ENCODE measurements around the gene CTNNA3.

DNA sequence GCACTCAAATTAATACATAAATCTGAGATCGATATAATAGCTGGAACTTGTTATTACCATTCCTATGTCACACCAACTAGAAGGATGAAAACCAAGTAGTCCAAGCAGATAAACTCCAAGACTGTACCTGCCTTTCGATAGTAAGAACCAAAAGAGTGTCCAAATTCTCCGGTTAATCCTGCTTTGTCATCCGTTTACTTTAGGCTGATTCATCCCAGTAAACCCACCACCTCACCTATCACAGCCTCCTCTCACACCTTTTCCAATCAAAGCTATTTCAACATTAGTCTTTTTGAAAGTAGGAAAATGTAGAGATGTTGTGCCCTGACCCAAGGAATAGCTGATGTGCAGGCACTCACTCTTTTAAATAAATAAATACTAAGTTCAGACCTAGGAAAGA lies 177.2 kb downstream of the CTNNA3 start:
- TF ChIP-seq, protein P1, sequence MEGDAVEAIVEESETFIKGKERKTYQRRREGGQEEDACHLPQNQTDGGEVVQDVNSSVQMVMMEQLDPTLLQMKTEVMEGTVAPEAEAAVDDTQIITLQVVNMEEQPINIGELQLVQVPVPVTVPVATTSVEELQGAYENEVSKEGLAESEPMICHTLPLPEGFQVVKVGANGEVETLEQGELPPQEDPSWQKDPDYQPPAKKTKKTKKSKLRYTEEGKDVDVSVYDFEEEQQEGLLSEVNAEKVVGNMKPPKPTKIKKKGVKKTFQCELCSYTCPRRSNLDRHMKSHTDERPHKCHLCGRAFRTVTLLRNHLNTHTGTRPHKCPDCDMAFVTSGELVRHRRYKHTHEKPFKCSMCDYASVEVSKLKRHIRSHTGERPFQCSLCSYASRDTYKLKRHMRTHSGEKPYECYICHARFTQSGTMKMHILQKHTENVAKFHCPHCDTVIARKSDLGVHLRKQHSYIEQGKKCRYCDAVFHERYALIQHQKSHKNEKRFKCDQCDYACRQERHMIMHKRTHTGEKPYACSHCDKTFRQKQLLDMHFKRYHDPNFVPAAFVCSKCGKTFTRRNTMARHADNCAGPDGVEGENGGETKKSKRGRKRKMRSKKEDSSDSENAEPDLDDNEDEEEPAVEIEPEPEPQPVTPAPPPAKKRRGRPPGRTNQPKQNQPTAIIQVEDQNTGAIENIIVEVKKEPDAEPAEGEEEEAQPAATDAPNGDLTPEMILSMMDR (conservative IDR thresholded peaks at IDR 0.05 in 1 of 2, IDR thresholded peaks at IDR 0.05 in 1 of 2; ENCODE audit: low read depth in 1 of 2, low read length in 2 of 2): no peak
- TF ChIP-seq EZH2 (IDR thresholded peaks at IDR 0.05; ENCODE audit: low read length, missing control alignments): no peak
